Fibroblast of skin of right biceps (primary cell): ENCODE data around the gene SLC9A4.
A peak's percentile ranks its signal among the peaks of the same experiment; 100 is the strongest.

Experiments
- DNase-seq: peaks from one replicate; pipeline ENCODE4 v3.0.0-alpha.2; 2013

SLC9A4 gene

GRCh38 chr2:102502576-102502975 lies 29.6 kb downstream of the SLC9A4 start:
- DNase-seq, result no peak

- DNase-seq, result no peak
Measured at GRCh38 chr2:102504833-102505232, 31.8 kb downstream of the SLC9A4 start.

GRCh38 chr2:102505290-102505689 lies 32.3 kb downstream of the SLC9A4 start:
- DNase-seq, result no peak

GRCh38 chr2:102506743-102507142 lies 33.7 kb downstream of the SLC9A4 start:
- DNase-seq, result no peak

GRCh38 chr2:102508863-102509262 lies 35.8 kb downstream of the SLC9A4 start:
- no peak for DNase-seq

GRCh38 chr2:102509749-102510148 lies 36.7 kb downstream of the SLC9A4 start:
- peak; percentile 6 for DNase-seq

- DNase-seq, result no peak
Measured at GRCh38 chr2:102510791-102511575, 38.0 kb downstream of the SLC9A4 start.

- peak; percentile 8 for DNase-seq
Measured at GRCh38 chr2:102512161-102512560, 39.1 kb downstream of the SLC9A4 start.

- DNase-seq, result no peak
Measured at GRCh38 chr2:102513355-102513939, 40.4 kb downstream of the SLC9A4 start.

- DNase-seq, result peak; percentile 97
Measured at GRCh38 chr2:102514061-102514785, 41.2 kb downstream of the SLC9A4 start.

GRCh38 chr2:102515851-102516250 lies 42.8 kb downstream of the SLC9A4 start:
- DNase-seq, result no peak

GRCh38 chr2:102518170-102518569 lies 45.1 kb downstream of the SLC9A4 start:
- no peak for DNase-seq

GRCh38 chr2:102520009-102520408 lies 47.0 kb downstream of the SLC9A4 start:
- DNase-seq, result peak; percentile 12

GRCh38 chr2:102520801-102521200 lies 47.8 kb downstream of the SLC9A4 start:
- DNase-seq, result no peak

GRCh38 chr2:102522162-102522561 lies 49.1 kb downstream of the SLC9A4 start:
- no peak for DNase-seq

GRCh38 chr2:102522890-102523289 lies 49.9 kb downstream of the SLC9A4 start:
- no peak for DNase-seq

- no peak for DNase-seq
Measured at GRCh38 chr2:102523651-102524050, 50.6 kb downstream of the SLC9A4 start.

- no peak for DNase-seq
Measured at GRCh38 chr2:102527086-102527485, 54.1 kb downstream of the SLC9A4 start.

- no peak for DNase-seq
Measured at GRCh38 chr2:102538491-102538890, 65.5 kb downstream of the SLC9A4 start.

GRCh38 chr2:102540882-102541281 lies 67.9 kb downstream of the SLC9A4 start:
- no peak for DNase-seq

GRCh38 chr2:102544182-102544581 lies 71.2 kb downstream of the SLC9A4 start:
- DNase-seq, result no peak

- DNase-seq, result no peak
Measured at GRCh38 chr2:102547462-102547861, 74.4 kb downstream of the SLC9A4 start.

- no peak for DNase-seq
Measured at GRCh38 chr2:102549027-102549426, 76.0 kb downstream of the SLC9A4 start.

- no peak for DNase-seq
Measured at GRCh38 chr2:102550151-102550550, 77.1 kb downstream of the SLC9A4 start.
